HEK293 (cell line): Measurements from ENCODE around the gene LSP1.

Experiments
- CTCF ChIA-PET: fragments of 350-600 bp; formaldehyde crosslinking; extraction: SDS; loops from one replicate; lab custom pipeline; 2021; ENCODE audit warnings: antibody characterized with exemption; lab: Yijun Ruan, JAX
- POLR2A ChIA-PET: fragments of 300-600 bp; formaldehyde crosslinking; extraction: SDS; loops from one replicate; lab custom pipeline; 2020; ENCODE audit warnings: antibody characterized with exemption, inconsistent platforms; lab: Yijun Ruan, JAX
- H3K27ac ChIP-seq: fragments of 200-500 bp; sonication (Bioruptor generic); 2 replicates; pipeline ENCODE4 v1.5.1; 2014; ENCODE audit warnings: low read depth, low read length, control low read depth, inconsistent platforms; ENCODE audit errors: extremely low read depth
- H3K36me3 ChIP-seq, 2 experiments: fragments of 200-500 bp in 1 of 2; sonication (Bioruptor generic) in 1 of 2; 1 replicate in 1 of 2; 2 replicates in 1 of 2; pipeline ENCODE4 v1.5.1; 2014 to 2017; ENCODE audit warnings: inconsistent platforms in 2 of 2, low read length in 2 of 2; ENCODE audit not compliant: control insufficient read depth in 2 of 2, insufficient read depth in 1 of 2
- H3K4me1 ChIP-seq: fragments of 200-500 bp; sonication (Bioruptor generic); 2 replicates; pipeline ENCODE4 v1.5.1; 2014; ENCODE audit warnings: mild to moderate bottlenecking, low read length, inconsistent platforms; ENCODE audit not compliant: control insufficient read depth, insufficient read depth
- H3K4me3 ChIP-seq: 2 replicates; pipeline ENCODE4 v1.5.1; 2011; ENCODE audit warnings: low read depth, mild to moderate bottlenecking, control low read depth, low read length, moderate library complexity
- H3K9me3 ChIP-seq: fragments of 200-500 bp; sonication (Bioruptor generic); 2 replicates; pipeline ENCODE4 v1.5.1; 2014; ENCODE audit warnings: low read depth, low read length, inconsistent platforms; ENCODE audit not compliant: control insufficient read depth, insufficient read depth
- GLIS1 ChIP-seq: fragments of 450-650 bp; formaldehyde crosslinking; IDR thresholded peaks from 2 replicates; pipeline ENCODE4 v1.5.1; 2016; ENCODE audit warnings: missing biosample characterization, missing genetic modification characterization
- GLIS2 ChIP-seq: fragments of 450-650 bp; formaldehyde crosslinking; IDR thresholded peaks from 2 replicates; pipeline ENCODE4 v1.5.1; 2016; ENCODE audit warnings: missing biosample characterization, missing genetic modification characterization
- SCRT2 ChIP-seq: fragments of 450-650 bp; formaldehyde crosslinking; IDR thresholded peaks from 2 replicates; pipeline ENCODE4 v1.5.1; 2016; ENCODE audit warnings: missing biosample characterization, missing genetic modification characterization
- SP2 ChIP-seq: fragments of 450-650 bp; formaldehyde crosslinking; IDR thresholded peaks from 2 replicates; pipeline ENCODE4 v1.5.1; 2016; ENCODE audit warnings: missing biosample characterization, missing genetic modification characterization
- SP3 ChIP-seq: fragments of 450-650 bp; formaldehyde crosslinking; IDR thresholded peaks from 2 replicates; pipeline ENCODE4 v1.5.1; 2016; ENCODE audit warnings: missing biosample characterization, missing genetic modification characterization
- WT1 ChIP-seq: fragments of 450-650 bp; formaldehyde crosslinking; IDR thresholded peaks from 2 replicates; pipeline ENCODE4 v1.5.1; 2016; ENCODE audit warnings: missing biosample characterization, missing genetic modification characterization
- ZBTB49 ChIP-seq: fragments of 450-650 bp; formaldehyde crosslinking; IDR thresholded peaks from 2 replicates; pipeline ENCODE4 v1.5.1; 2016; ENCODE audit warnings: missing biosample characterization, missing genetic modification characterization, low read depth
- ZBTB8A ChIP-seq: fragments of 450-650 bp; formaldehyde crosslinking; IDR thresholded peaks from 2 replicates; pipeline ENCODE4 v1.5.1; 2016; ENCODE audit warnings: missing biosample characterization, missing genetic modification characterization
- ZNF133 ChIP-seq: fragments of 450-650 bp; formaldehyde crosslinking; IDR thresholded peaks from 2 replicates; pipeline ENCODE4 v1.5.1; 2016; ENCODE audit warnings: missing biosample characterization, missing genetic modification characterization
- ZNF2 ChIP-seq: fragments of 450-650 bp; formaldehyde crosslinking; IDR thresholded peaks from 2 replicates; pipeline ENCODE4 v1.5.1; 2016; ENCODE audit warnings: missing biosample characterization, missing genetic modification characterization
- ZNF239 ChIP-seq: fragments of 450-650 bp; formaldehyde crosslinking; IDR thresholded peaks from 2 replicates; pipeline ENCODE4 v1.5.1; 2016; ENCODE audit warnings: missing biosample characterization, missing genetic modification characterization
- ZNF24 ChIP-seq: fragments of 450-650 bp; formaldehyde crosslinking; IDR thresholded peaks from 2 replicates; pipeline ENCODE4 v1.5.1; 2016; ENCODE audit warnings: missing biosample characterization, missing genetic modification characterization
- ZNF266 ChIP-seq: fragments of 450-650 bp; formaldehyde crosslinking; IDR thresholded peaks from 2 replicates; pipeline ENCODE4 v1.5.1; 2016; ENCODE audit warnings: missing biosample characterization, missing genetic modification characterization, low read depth
- ZNF394 ChIP-seq: fragments of 450-650 bp; formaldehyde crosslinking; IDR thresholded peaks from 2 replicates; pipeline ENCODE4 v1.5.1; 2016; ENCODE audit warnings: missing biosample characterization, missing genetic modification characterization, mild to moderate bottlenecking, moderate library complexity, borderline replicate concordance
- ZNF426 ChIP-seq: fragments of 450-650 bp; formaldehyde crosslinking; IDR thresholded peaks from 2 replicates; pipeline ENCODE4 v1.5.1; 2017; ENCODE audit warnings: missing biosample characterization, missing genetic modification characterization, mild to moderate bottlenecking, inconsistent platforms, moderate library complexity
- ZNF433 ChIP-seq: fragments of 450-650 bp; formaldehyde crosslinking; IDR thresholded peaks from 2 replicates; pipeline ENCODE4 v1.5.1; 2016; ENCODE audit warnings: missing biosample characterization, missing genetic modification characterization, low read depth
- ZNF48 ChIP-seq: fragments of 450-650 bp; formaldehyde crosslinking; IDR thresholded peaks from 2 replicates; pipeline ENCODE4 v1.5.1; 2016; ENCODE audit warnings: missing biosample characterization, missing genetic modification characterization
- ZNF488 ChIP-seq: fragments of 450-650 bp; formaldehyde crosslinking; IDR thresholded peaks from 2 replicates; pipeline ENCODE4 v1.5.1; 2016; ENCODE audit warnings: missing biosample characterization, missing genetic modification characterization
- ZNF501 ChIP-seq: fragments of 450-650 bp; formaldehyde crosslinking; IDR thresholded peaks from 2 replicates; pipeline ENCODE4 v1.5.1; 2016; ENCODE audit warnings: missing biosample characterization, missing genetic modification characterization
- ZNF555 ChIP-seq: fragments of 450-650 bp; formaldehyde crosslinking; conservative IDR thresholded peaks from 2 replicates; pipeline ENCODE4 v1.5.1; 2017; ENCODE audit warnings: missing biosample characterization, mild to moderate bottlenecking, missing genetic modification characterization, inconsistent platforms
- ZNF560 ChIP-seq: fragments of 450-650 bp; formaldehyde crosslinking; IDR thresholded peaks from 2 replicates; pipeline ENCODE4 v1.5.1; 2017; ENCODE audit warnings: missing biosample characterization, missing genetic modification characterization, borderline replicate concordance
- ZNF561 ChIP-seq: fragments of 450-650 bp; IDR thresholded peaks from 2 replicates; pipeline ENCODE4 v1.5.1; 2018; ENCODE audit warnings: missing biosample characterization, missing genetic modification characterization, borderline replicate concordance
- ZNF580 ChIP-seq: fragments of 450-650 bp; formaldehyde crosslinking; IDR thresholded peaks from 2 replicates; pipeline ENCODE4 v1.5.1; 2016; ENCODE audit warnings: missing biosample characterization, missing genetic modification characterization
- ZNF596 ChIP-seq: fragments of 450-650 bp; IDR thresholded peaks from 2 replicates; pipeline ENCODE4 v1.5.0; 2018; ENCODE audit warnings: missing biosample characterization, mild to moderate bottlenecking, missing genetic modification characterization, moderate library complexity
- ZNF792 ChIP-seq: fragments of 450-650 bp; formaldehyde crosslinking; IDR thresholded peaks from 2 replicates; pipeline ENCODE4 v1.5.1; 2016; ENCODE audit warnings: missing biosample characterization, missing genetic modification characterization

Gene LSP1

GRCh38 chr11:1807264-1807995, 45.5 kb upstream of the LSP1 start:
- CTCF ChIA-PET: interaction anchor here (0.5 to 1.3 kb wide), 5 partner anchors 19 to 114 kb away, joined by 3 to 4 read pairs (median 4); no protein-coding TSS in a partner anchor
- Histone ChIP-seq H3K27ac (no peak overlapping the region), H3K4me1 (no peaks in the 10 kb centered on the region), H3K9me3 (no peaks in the 10 kb centered on the region), H3K36me3 (no peaks in the 10 kb centered on the region), H3K4me3 (no peak overlapping the region)
- POLR2A ChIA-PET: no interaction called here
- TF ChIP-seq ZNF394 (tag by site-specific recombination) (no peak), ZNF24 (tag by site-specific recombination) (no peak), ZNF560 (no peak), ZNF596 (tag by site-specific recombination) (no peak), GLIS2 (no peak), ZNF426 (tag by site-specific recombination) (no peak), ZBTB49 (tag by site-specific recombination) (no peak), ZNF133 (tag by site-specific recombination) (no peak), ZBTB8A (tag by site-specific recombination) (no peak), ZNF555 (no peak), ZNF501 (tag by site-specific recombination) (no peak), GLIS1 (no peak), ZNF561 (tag by site-specific recombination) (no peak), ZNF48 (tag by site-specific recombination) (no peak)

DNA sequence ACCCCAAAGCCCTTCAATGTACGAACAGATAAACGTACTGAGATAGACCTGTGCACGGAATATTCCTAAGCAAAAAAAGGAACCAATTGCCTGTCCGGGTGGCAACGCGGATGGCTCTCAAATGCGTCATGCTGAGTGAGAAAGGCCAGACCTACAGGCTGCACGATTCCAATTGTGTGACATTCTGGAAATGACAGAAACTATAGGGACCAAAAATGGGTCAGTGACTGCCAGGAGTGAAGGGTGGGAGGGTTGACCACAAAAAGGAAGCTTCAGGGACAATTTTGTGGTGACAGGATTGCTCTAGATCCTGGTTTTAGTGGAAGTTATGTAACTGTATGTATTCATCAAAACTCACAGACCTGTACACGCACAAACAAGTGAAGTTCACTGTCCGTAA, 42.1 kb upstream of the LSP1 start:
- Histone ChIP-seq H3K36me3 (no peaks in the 10 kb centered on the region), H3K4me1 (no peaks in the 10 kb centered on the region), H3K9me3 (no peaks in the 10 kb centered on the region), H3K27ac (no peak overlapping the region), H3K4me3 (no peak overlapping the region)
- TF ChIP-seq WT1 (tag by site-specific recombination) (no peak), SCRT2 (tag by site-specific recombination) (no peak), ZNF488 (tag by site-specific recombination) (no peak), ZNF2 (no peak), ZNF266 (tag by site-specific recombination) (no peak), ZNF239 (tag by site-specific recombination) (no peak), ZNF24 (tag by site-specific recombination) (no peak), SP2 (tag by site-specific recombination) (no peak), ZNF792 (tag by site-specific recombination) (no peak), ZNF433 (no peak), SP3 (tag by site-specific recombination) (no peak), ZNF580 (tag by site-specific recombination) (no peak)
- POLR2A ChIA-PET: no interaction called here
- CTCF ChIA-PET: interaction anchor here (1.2 to 1.3 kb wide), 2 partner anchors 22 to 117 kb away, joined by 3 to 7 read pairs; no protein-coding TSS in a partner anchor
